Measurements from ENCODE around the gene ADCYAP1R1. TPM values are rescaled to one million over a fixed set of nuclear protein-coding genes. Genes with fewer than 3 reads are reported as not detected.

Gene ADCYAP1R1
- total and polyA plus RNA-seq, 2 of the 8 experiments (the other 6 are each of a cell fraction or from before 2014, with no cell fraction given) = 14.4 to 14.6 TPM

DNA sequence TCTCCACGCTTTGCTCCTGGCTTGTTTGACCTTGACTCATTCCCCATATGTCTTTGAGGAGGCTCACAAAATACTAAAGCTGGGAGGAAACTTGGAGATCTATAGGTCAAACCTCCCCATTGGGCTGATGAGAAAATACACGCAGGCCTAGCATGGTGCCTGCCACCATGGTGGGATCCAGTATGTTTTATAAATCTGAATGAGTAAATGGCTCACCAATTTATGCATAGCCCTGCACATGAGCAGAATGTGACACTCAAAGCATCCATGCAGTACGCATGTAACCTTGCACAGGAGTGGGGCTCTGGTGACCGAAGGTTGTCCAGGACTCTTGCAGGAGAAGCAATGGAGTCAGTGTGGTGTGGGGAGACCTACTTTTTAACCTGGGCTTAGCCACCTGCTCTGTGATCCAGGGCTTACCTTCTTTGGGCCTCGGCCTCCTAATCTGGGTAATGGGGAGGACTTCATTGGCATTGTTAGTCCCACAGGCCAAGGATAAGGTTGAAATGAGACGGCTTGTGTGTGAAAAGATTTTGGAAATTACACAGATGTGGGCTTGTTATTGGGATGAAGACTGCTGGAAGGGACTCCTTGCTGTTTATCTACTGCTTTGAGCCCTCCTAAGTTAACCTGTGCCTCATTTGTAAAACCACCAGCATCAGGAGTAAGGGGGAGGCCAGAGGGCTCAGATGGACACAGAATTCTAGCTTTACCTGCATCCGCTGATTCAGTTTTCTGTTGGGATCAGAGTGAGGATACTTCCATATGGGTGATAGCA lies 58.4 kb downstream of the ADCYAP1R1 start:
- Histone ChIP-seq H3K23ac (ENCODE audit: insufficient read length) (no peak overlapping the region), H4K5ac (ENCODE audit: insufficient read length, low read depth, low read length) (no peak overlapping the region), H4K91ac (replicated peaks; ENCODE audit: insufficient read length, low read length) (no peak overlapping the region), H3K79me1 (ENCODE audit: low read depth, low read length) (no peaks in the 10 kb centered on the region), H2BK12ac (ENCODE audit: low read depth, low read length) (no peak overlapping the region), H3K23me2 (ENCODE audit: low read depth, low read length) (no peaks in the 10 kb centered on the region), H3K4me3 (ENCODE audit: extremely low read depth in 1 of 4, insufficient read depth in 2 of 4, low read depth in 3 of 4, low read length in 4 of 4) (no peak overlapping the region), H2BK15ac (ENCODE audit: low read length) (no peak overlapping the region), H3K18ac (ENCODE audit: extremely low read depth, low read length) (no peak overlapping the region), H3K4me2 (ENCODE audit: insufficient read depth in 1 of 2, low read depth in 2 of 2, low read length in 2 of 2) (no peak overlapping the region), H3K27me3 (replicated peaks in 1 of 4; ENCODE audit: control insufficient read depth in 3 of 4, extremely low read depth in 1 of 4, insufficient read depth in 3 of 4, low read length in 3 of 4) (no peaks in the 10 kb centered on the region; a peak in 1 of 7 replicates), H2BK5ac (ENCODE audit: low read depth, low read length) (no peak overlapping the region), H3K14ac (ENCODE audit: insufficient read length) (no peak overlapping the region), H4K20me1 (replicated peaks in 1 of 2; ENCODE audit: control insufficient read depth in 1 of 2, insufficient read depth in 2 of 2, low read length in 2 of 2) (peaks cover 0 to 2% of the 10 kb centered on the region in 2 experiments), H2AFZ (ENCODE audit: low read length) (no peak overlapping the region), H3K4me1 (replicated peaks in 1 of 4; ENCODE audit: control insufficient read depth in 3 of 4, insufficient read depth in 4 of 4, low read length in 3 of 4) (no peaks in the 10 kb centered on the region; a peak in 1 of 7 replicates), H3K56ac (replicated peaks; ENCODE audit: insufficient read length, low read depth, low read length) (no peak overlapping the region), H3K9me3 (ENCODE audit: insufficient read depth in 2 of 2, low read depth in 1 of 2, low read length in 1 of 2) (no peaks in the 10 kb centered on the region), H2BK120ac (replicated peaks; ENCODE audit: low read depth, low read length) (no peak overlapping the region), H2AK5ac (ENCODE audit: low read depth, low read length) (no peak overlapping the region), H3K9ac (replicated peaks in 1 of 4; ENCODE audit: extremely low read depth in 1 of 4, low read depth in 3 of 4, low read length in 3 of 4) (no peak overlapping the region), H4K8ac (ENCODE audit: extremely low read depth, insufficient read depth, low read length) (no peak overlapping the region), H3K4ac (replicated peaks; ENCODE audit: insufficient read length, low read depth, low read length) (no peak overlapping the region), H3K36me3 (ENCODE audit: control insufficient read depth in 2 of 4, insufficient read depth in 4 of 4, low read length in 3 of 4) (no peaks in the 10 kb centered on the region), H3K79me2 (ENCODE audit: control insufficient read depth in 1 of 2, insufficient read depth in 2 of 2, low read length in 2 of 2) (no peaks in the 10 kb centered on the region), H3K27ac (ENCODE audit: low read depth, low read length) (no peak overlapping the region), H2BK20ac (ENCODE audit: low read length) (no peak overlapping the region)
- CTCF ChIA-PET (ENCODE audit: partially characterized antibody) = interaction anchor here (0.5 to 19.4 kb wide), 6 partner anchors 12 to 1420 kb away, joined by 3 to 162 read pairs (median 4); no protein-coding TSS in a partner anchor
- no peak for FAIRE-seq
- peak in 1 of 2 experiments; percentile 20 for DNase-seq (ENCODE audit: low read depth in 1 of 2, low spot score in 2 of 2)
- WGBS, 2 experiments (ENCODE audit: extremely low coverage in 1 of 2, insufficient coverage in 1 of 2, insufficient read length in 1 of 2, insufficient replicate concordance in 2 of 2, low coverage in 1 of 2, low lambda C conversion rate in 2 of 2, missing lambda C conversion rate in 1 of 2) = 79% methylated on average over 7 of the region's 7 CpGs; no CpG with 5 or more reads in 1 of the 2 experiments
- POLR2A ChIA-PET (ENCODE audit: partially characterized antibody) = no interaction called here
- no peak for TF ChIP-seq SAP30 (IDR thresholded peaks at IDR 0.05; ENCODE audit: insufficient read depth, insufficient replicate concordance, low read length)
